Tibial nerve (tissue), 4 donors: ENCODE data around the gene HDAC6.

Experiments
- CTCF ChIP-seq, 5 experiments: fragments of 200-600 bp in 3 of 5; fragments of 450-650 bp in 2 of 5; sonication (generic) in 3 of 5; IDR thresholded peaks; one replicate each; pipeline ENCODE4 v1.5.1; 2016 to 2019; ENCODE audit warnings: antibody characterized with exemption in 5 of 5, mild to moderate bottlenecking in 3 of 5, moderate library complexity in 2 of 5
- EP300 ChIP-seq, 2 donors: sonication (generic); formaldehyde crosslinking; IDR thresholded peaks; one replicate each; pipeline ENCODE4 v1.6.1; 2017; ENCODE audit warnings: antibody characterized with exemption in 2 of 2, mild to moderate bottlenecking in 1 of 2

GRCh38 chrX:48814722-48815121, 12.9 kb downstream of the HDAC6 start:
- TF ChIP-seq CTCF (IDR thresholded peaks at IDR 0.05), result no peak
- TF ChIP-seq EP300 (IDR thresholded peaks at IDR 0.05), result no peak
